Measurements from ENCODE around the gene TSPYL6. TPM values are rescaled to one million over a fixed set of nuclear protein-coding genes. Genes with fewer than 3 reads are reported as not detected.

TSPYL6 gene
- total and polyA plus RNA-seq, 2 donors (not counting 3 experiments of a cell fraction or from before 2014, with no cell fraction given) = 0.03 TPM; not detected in 1

DNA sequence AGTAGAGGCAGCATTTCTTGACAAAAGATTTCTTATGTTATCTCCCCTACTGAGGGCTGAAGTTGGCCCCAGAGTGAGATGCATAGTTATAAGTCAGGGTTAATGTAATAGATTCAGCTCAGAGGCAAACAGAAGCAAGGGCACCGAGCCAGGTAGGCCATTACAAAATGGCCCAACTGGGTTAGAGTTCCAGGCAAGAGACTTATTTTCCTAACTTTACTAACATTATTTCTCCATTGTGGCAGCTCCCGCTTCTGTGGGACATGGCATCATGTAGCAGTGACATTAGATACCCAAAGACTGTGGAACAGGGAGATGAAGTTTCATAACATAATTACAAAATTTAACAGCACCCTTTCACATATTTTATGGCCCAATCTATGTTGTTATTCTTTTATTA is 27.1 kb downstream of the TSPYL6 start:
- no peak overlapping the region for H3K4me2 ChIP-seq (ENCODE audit: insufficient read depth, low read length)
- no peaks in the 10 kb centered on the region for H3K36me3 ChIP-seq (ENCODE audit: control insufficient read depth in 2 of 2, extremely low read depth in 1 of 2, insufficient read depth in 2 of 2, low read length in 2 of 2)
- ChIA-PET CTCF (interaction anchor here (1.3 to 1.6 kb wide), 2 partner anchors 22 kb away, joined by 4 read pairs; no protein-coding TSS in a partner anchor), POLR2A (no interaction called here)
- H2AFZ ChIP-seq (ENCODE audit: low read depth, low read length) = no peak overlapping the region
- BruUV-seq (replicated peaks) = no TSS peak
- DNase-seq (ENCODE audit: low read depth, low spot score) = no peak
- dilution Hi-C loops (cut with MboI; ENCODE audit: extremely low pct_ligation_motif_present, low sequenced_read_pairs) = no loop called here
- H3K9me1 ChIP-seq (replicated peaks; ENCODE audit: control insufficient read depth, extremely low read depth, insufficient read depth, low read length) = no peaks in the 10 kb centered on the region
- H3K9me3 ChIP-seq (replicated peaks; ENCODE audit: control insufficient read depth, insufficient read depth, low read length) = no peaks in the 10 kb centered on the region
- H3K4me1 ChIP-seq (ENCODE audit: control insufficient read depth, extremely low read depth, insufficient read depth, low read length) = peaks cover 8% of the 10 kb centered on the region
- TF ChIP-seq FOS (IDR thresholded peaks at IDR 0.05; ENCODE audit: borderline replicate concordance, insufficient read depth, low read length) (no peak), POLR2AphosphoS5 (IDR thresholded peaks at IDR 0.05; ENCODE audit: insufficient read depth, low read depth, low read length) (no peak), POLR2A (IDR thresholded peaks at IDR 0.05; ENCODE audit: low read depth, low read length) (no peak), MYC (IDR thresholded peaks at IDR 0.05; ENCODE audit: low read depth, low read length) (no peak), EZH2 (IDR thresholded peaks at IDR 0.05; ENCODE audit: borderline replicate concordance, low read depth, low read length, severe bottlenecking) (no peak), JUN (IDR thresholded peaks at IDR 0.05; ENCODE audit: borderline replicate concordance, insufficient read depth, insufficient read length, low read depth) (no peak), GATA2 (IDR thresholded peaks at IDR 0.05; ENCODE audit: insufficient read depth, insufficient read length, low read depth, low read length) (no peak)
- TF ChIP-seq, protein P1, sequence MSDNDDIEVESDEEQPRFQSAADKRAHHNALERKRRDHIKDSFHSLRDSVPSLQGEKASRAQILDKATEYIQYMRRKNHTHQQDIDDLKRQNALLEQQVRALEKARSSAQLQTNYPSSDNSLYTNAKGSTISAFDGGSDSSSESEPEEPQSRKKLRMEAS (IDR thresholded peaks at IDR 0.05; ENCODE audit: insufficient read depth, insufficient read length) = no peak
- TF ChIP-seq, protein P2, sequence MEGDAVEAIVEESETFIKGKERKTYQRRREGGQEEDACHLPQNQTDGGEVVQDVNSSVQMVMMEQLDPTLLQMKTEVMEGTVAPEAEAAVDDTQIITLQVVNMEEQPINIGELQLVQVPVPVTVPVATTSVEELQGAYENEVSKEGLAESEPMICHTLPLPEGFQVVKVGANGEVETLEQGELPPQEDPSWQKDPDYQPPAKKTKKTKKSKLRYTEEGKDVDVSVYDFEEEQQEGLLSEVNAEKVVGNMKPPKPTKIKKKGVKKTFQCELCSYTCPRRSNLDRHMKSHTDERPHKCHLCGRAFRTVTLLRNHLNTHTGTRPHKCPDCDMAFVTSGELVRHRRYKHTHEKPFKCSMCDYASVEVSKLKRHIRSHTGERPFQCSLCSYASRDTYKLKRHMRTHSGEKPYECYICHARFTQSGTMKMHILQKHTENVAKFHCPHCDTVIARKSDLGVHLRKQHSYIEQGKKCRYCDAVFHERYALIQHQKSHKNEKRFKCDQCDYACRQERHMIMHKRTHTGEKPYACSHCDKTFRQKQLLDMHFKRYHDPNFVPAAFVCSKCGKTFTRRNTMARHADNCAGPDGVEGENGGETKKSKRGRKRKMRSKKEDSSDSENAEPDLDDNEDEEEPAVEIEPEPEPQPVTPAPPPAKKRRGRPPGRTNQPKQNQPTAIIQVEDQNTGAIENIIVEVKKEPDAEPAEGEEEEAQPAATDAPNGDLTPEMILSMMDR (IDR thresholded peaks at IDR 0.05; ENCODE audit: extremely low read depth in 1 of 2, insufficient read depth in 1 of 2, low read depth in 1 of 2, low read length in 2 of 2) = no peak
- H3K27me3 ChIP-seq (ENCODE audit: control insufficient read depth in 2 of 2, insufficient read depth in 2 of 2, low read length in 2 of 2) = no peaks in the 10 kb centered on the region
- no peak for FAIRE-seq
- no peak overlapping the region for H3K27ac ChIP-seq (ENCODE audit: insufficient read depth, low read depth, low read length)
- H3K79me2 ChIP-seq (ENCODE audit: control insufficient read depth, insufficient read depth, low read length) = no peaks in the 10 kb centered on the region
- H3K4me3 ChIP-seq (replicated peaks in 1 of 3; ENCODE audit: insufficient read depth in 1 of 3, low read depth in 1 of 3, low read length in 3 of 3) = no peak overlapping the region
- H3K9ac ChIP-seq (replicated peaks; ENCODE audit: extremely low read depth, insufficient read depth, low read length) = no peak overlapping the region
- H4K20me1 ChIP-seq (replicated peaks; ENCODE audit: control insufficient read depth, extremely low read depth, insufficient read depth, low read length) = no peaks in the 10 kb centered on the region
- intact Hi-C loops (cut with micrococcal nuclease) = loop anchor here (5.0 kb wide), 1 partner anchor 77 kb away; no protein-coding TSS in a partner anchor
